ENCODE data around the gene FLOT1.
"Not testable (repeated sequence)": the region's sequence is repeated elsewhere in the genome, so short reads cannot be mapped to it uniquely, and the experiment has no call there.

FLOT1 gene

GRCh38 chr6:30724906-30725667, 17.4 kb downstream of the FLOT1 start:
- no peak overlapping the region; the same call in 1 of the 2 replicates for H3K27ac ChIP-seq (ENCODE audit: low read length)
- H3K36me3 ChIP-seq (replicated peaks; ENCODE audit: insufficient read depth, low read length) = no peaks in the 10 kb centered on the region
- H3K79me2 ChIP-seq (ENCODE audit: low read length) = peaks cover 58% of the 10 kb centered on the region
- H3K9me2 ChIP-seq (replicated peaks; ENCODE audit: insufficient read depth, low read length) = no peaks in the 10 kb centered on the region
- H3K4me1 ChIP-seq (ENCODE audit: low read length) = peaks cover 21% of the 10 kb centered on the region
- TF ChIP-seq CTCF (IDR thresholded peaks at IDR 0.05; ENCODE audit: low read length) (no peak), EZH2phosphoT487 (IDR thresholded peaks at IDR 0.05; ENCODE audit: low read length) (no peak), EZH2 (optimal IDR thresholded peaks at IDR 0.05; ENCODE audit: low read depth, low read length) (no peak)
- H2AFZ ChIP-seq (ENCODE audit: low read length) = no peak overlapping the region
- no peaks in the 10 kb centered on the region for H3K27me3 ChIP-seq (replicated peaks; ENCODE audit: insufficient read depth, low read length)
- H4K20me1 ChIP-seq (ENCODE audit: insufficient read depth, low read length) = peaks cover 28% of the 10 kb centered on the region
- DNase-seq = no peak
- no peaks in the 10 kb centered on the region for H3K9me3 ChIP-seq (replicated peaks; ENCODE audit: insufficient read depth, low read length)
- H3F3A ChIP-seq (ENCODE audit: insufficient read depth, low read length) = peaks cover 71% of the 10 kb centered on the region
- H3K4me2 ChIP-seq (ENCODE audit: low read depth, low read length) = no peak overlapping the region
- H3K4me3 ChIP-seq (ENCODE audit: low read length) = no peak overlapping the region
- no peak overlapping the region for H3K9ac ChIP-seq (ENCODE audit: low read length)

DNA sequence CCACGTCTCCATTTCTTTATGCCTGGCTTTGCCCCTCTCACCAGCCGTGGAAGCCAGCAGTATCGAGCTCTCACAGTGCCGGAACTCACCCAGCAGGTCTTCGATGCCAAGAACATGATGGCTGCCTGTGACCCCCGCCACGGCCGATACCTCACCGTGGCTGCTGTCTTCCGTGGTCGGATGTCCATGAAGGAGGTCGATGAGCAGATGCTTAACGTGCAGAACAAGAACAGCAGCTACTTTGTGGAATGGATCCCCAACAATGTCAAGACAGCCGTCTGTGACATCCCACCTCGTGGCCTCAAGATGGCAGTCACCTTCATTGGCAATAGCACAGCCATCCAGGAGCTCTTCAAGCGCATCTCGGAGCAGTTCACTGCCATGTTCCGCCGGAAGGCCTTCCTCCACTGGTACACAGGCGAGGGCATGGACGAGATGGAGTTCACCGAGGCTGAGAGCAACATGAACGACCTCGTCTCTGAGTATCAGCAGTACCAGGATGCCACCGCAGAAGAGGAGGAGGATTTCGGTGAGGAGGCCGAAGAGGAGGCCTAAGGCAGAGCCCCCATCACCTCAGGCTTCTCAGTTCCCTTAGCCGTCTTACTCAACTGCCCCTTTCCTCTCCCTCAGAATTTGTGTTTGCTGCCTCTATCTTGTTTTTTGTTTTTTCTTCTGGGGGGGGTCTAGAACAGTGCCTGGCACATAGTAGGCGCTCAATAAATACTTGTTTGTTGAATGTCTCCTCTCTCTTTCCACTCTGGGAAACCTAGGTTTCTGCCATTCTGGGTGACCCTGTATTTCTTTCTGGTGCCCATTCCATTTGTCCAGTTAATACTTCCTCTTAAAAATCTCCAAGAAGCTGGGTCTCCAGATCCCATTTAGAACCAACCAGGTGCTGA, 18.4 kb downstream of the FLOT1 start:
- not testable (repeated sequence) for H3K9ac ChIP-seq (ENCODE audit: low read length); H3K27me3 ChIP-seq (replicated peaks; ENCODE audit: insufficient read depth, low read length); DNase-seq; H3K4me3 ChIP-seq (ENCODE audit: low read length); H2AFZ ChIP-seq (ENCODE audit: low read length); H3K27ac ChIP-seq (ENCODE audit: low read length); H3K36me3 ChIP-seq (replicated peaks; ENCODE audit: insufficient read depth, low read length); H3K9me2 ChIP-seq (replicated peaks; ENCODE audit: insufficient read depth, low read length); H3K9me3 ChIP-seq (replicated peaks; ENCODE audit: insufficient read depth, low read length)
- peaks cover 21% of the 10 kb centered on the region for H3K4me1 ChIP-seq (ENCODE audit: low read length)
- H3K4me2 ChIP-seq (ENCODE audit: low read depth, low read length) = peak overlapping the region; percentile 23; the same call in 1 of the 2 replicates
- peaks cover 28% of the 10 kb centered on the region for H4K20me1 ChIP-seq (ENCODE audit: insufficient read depth, low read length)
- peaks cover 80% of the 10 kb centered on the region for H3F3A ChIP-seq (ENCODE audit: insufficient read depth, low read length)
- H3K79me2 ChIP-seq (ENCODE audit: low read length) = peaks cover 55% of the 10 kb centered on the region

GRCh38 chr6:30723159-30723842, 19.2 kb downstream of the FLOT1 start:
- Histone ChIP-seq H3F3A (ENCODE audit: insufficient read depth, low read length) (peaks cover 87% of the 10 kb centered on the region), H3K4me3 (ENCODE audit: low read length) (0 out of 2 replicates have a peak overlapping the region, but pooled peaks have one; percentile 95), H3K4me1 (ENCODE audit: low read length) (peaks cover 28% of the 10 kb centered on the region), H4K20me1 (ENCODE audit: insufficient read depth, low read length) (peaks cover 28% of the 10 kb centered on the region), H3K79me2 (ENCODE audit: low read length) (peaks cover 55% of the 10 kb centered on the region), H3K4me2 (ENCODE audit: low read depth, low read length) (peak overlapping the region; percentile 80)
- not testable (repeated sequence) for DNase-seq; H3K27ac ChIP-seq (ENCODE audit: low read length); H3K27me3 ChIP-seq (replicated peaks; ENCODE audit: insufficient read depth, low read length); H3K9me3 ChIP-seq (replicated peaks; ENCODE audit: insufficient read depth, low read length); H2AFZ ChIP-seq (ENCODE audit: low read length); H3K9me2 ChIP-seq (replicated peaks; ENCODE audit: insufficient read depth, low read length); H3K36me3 ChIP-seq (replicated peaks; ENCODE audit: insufficient read depth, low read length); H3K9ac ChIP-seq (ENCODE audit: low read length)
